Germinal center (tissue), 1 donor: ENCODE measurements around the gene COA7.
"Not testable (repeated sequence)": the region's sequence is repeated elsewhere in the genome, so short reads cannot be mapped to it uniquely, and the experiment has no call there.

Source experiments
- DNase-seq: peaks from one replicate; pipeline ENCODE4 v3.0.0; 2012; ENCODE audit warnings: mixed read lengths, low spot score

Gene COA7

GRCh38 chr1:52697795-52698674, at the start of gene COA7:
Gene COA7 (minus strand): TSS chr1:52698347. CDS start chr1:52698326, 21 bp downstream.
- peak; percentile 72 for DNase-seq

GRCh38 chr1:52747450-52747849, 49.3 kb upstream of the COA7 start:
- no peak for DNase-seq

GRCh38 chr1:52746189-52746588, 48.0 kb upstream of the COA7 start:
- DNase-seq, result no peak

GRCh38 chr1:52741259-52741658, 43.1 kb upstream of the COA7 start:
- DNase-seq, result no peak

- DNase-seq, result no peak
Measured at GRCh38 chr1:52739699-52740467, 41.7 kb upstream of the COA7 start.

GRCh38 chr1:52738893-52739292, 40.7 kb upstream of the COA7 start:
- no peak for DNase-seq

GRCh38 chr1:52738148-52738547, 40.0 kb upstream of the COA7 start:
- no peak for DNase-seq

GRCh38 chr1:52735371-52735770, 37.2 kb upstream of the COA7 start:
- DNase-seq, result not testable (repeated sequence)

GRCh38 chr1:52733368-52733767, 35.2 kb upstream of the COA7 start:
- DNase-seq, result no peak

GRCh38 chr1:52727956-52728656, 30.0 kb upstream of the COA7 start:
- no peak for DNase-seq

- peak; percentile 25 for DNase-seq
Measured at GRCh38 chr1:52727114-52727586, 29.0 kb upstream of the COA7 start.

GRCh38 chr1:52726265-52727113, 28.3 kb upstream of the COA7 start, which contains the start of gene ZYG11B:
Gene ZYG11B (plus strand): TSS chr1:52726453. CDS start chr1:52726654, 201 bp downstream.
- DNase-seq, result peak; percentile 99

- no peak for DNase-seq
Measured at GRCh38 chr1:52725903-52726264, 27.7 kb upstream of the COA7 start.

- DNase-seq, result no peak
Measured at GRCh38 chr1:52723260-52723659, 25.1 kb upstream of the COA7 start.

GRCh38 chr1:52715296-52715695, 17.1 kb upstream of the COA7 start:
- DNase-seq, result not testable (repeated sequence)

- DNase-seq, result no peak
Measured at GRCh38 chr1:52713590-52713989, 15.4 kb upstream of the COA7 start.

- DNase-seq, result no peak
Measured at GRCh38 chr1:52709016-52709415, 10.9 kb upstream of the COA7 start.

GRCh38 chr1:52707927-52708655, 9.9 kb upstream of the COA7 start:
- DNase-seq, result no peak

GRCh38 chr1:52706941-52707926, 9.1 kb upstream of the COA7 start:
- no peak for DNase-seq
